Measurements from ENCODE around the gene TAC4. TPM values are rescaled to one million over a fixed set of nuclear protein-coding genes. Genes with fewer than 3 reads are reported as not detected.

Gene TAC4, protein sequence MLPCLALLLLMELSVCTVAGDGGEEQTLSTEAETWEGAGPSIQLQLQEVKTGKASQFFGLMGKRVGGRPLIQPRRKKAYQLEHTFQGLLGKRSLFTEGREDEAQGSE
- total RNA-seq (2022; extraction: Qiagen RNA extraction), result not detected in 5 replicates

DNA sequence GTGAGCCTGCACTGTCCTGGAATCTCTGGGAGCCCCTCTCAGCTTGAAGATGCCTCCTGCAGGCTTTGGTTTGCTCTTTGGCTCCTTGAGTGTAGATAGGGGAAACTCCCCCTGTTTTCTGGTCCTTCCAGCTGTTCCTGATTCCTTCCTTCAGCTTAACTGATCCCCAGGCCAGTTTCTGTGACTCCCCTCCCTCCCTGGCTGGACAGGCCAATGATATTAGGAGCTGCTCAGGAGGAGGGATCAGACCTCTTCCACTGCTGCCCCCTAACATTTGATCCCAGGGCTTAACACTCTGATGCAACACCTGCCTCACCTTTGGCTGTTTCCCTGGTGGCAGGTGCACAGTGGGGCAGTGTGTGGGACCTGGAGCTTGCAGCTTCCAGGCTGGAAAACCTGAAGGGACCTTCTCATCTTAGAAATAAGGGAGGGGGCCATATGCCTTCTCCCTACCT, at the start of gene TAC4:
TSS of gene TAC4 (minus strand) at position 51 of the 455 bp plus-strand sequence. CDS start 52 bp downstream, outside the sequence.

DNA sequence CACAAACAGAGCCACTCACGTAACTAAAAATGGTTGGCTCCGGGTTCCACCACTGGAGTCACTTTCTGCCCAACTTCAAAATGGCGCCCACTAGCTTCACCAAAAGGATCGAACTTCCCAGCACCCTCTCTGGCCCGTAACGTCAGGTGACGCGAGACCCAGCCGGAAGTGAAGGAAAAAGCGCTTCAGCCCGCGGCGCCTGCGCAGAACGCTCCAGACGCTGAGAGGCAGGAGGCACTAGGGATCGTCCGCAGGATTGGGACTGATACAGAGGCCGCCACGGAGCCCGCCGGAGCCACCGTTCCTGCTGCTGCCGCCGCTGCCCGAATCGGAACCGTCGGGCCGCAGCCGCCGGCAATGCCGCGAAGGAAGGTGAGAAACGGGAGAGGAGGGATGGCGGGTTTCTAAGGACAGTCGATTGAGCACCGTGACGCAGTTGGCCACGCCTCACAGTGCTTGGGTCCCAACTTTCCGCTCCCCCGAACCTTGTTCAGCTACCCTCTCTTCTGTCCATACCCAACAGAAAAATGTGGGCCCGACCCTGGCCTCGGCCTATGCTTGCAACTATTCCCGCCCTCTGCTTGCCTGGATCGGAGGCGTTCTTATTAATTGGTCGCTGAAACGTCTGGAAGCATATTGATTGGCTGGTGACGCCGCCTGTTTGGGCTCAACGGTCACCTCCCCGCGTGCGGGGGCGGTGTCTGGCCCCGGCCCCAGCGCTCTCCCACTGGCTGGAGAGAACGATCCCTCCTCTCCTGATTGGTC, 59.2 kb downstream of the TAC4 start, which contains the start of gene KAT7:
TSS of gene KAT7 (plus strand) at position 204 of the 765 bp plus-strand sequence. CDS start at position 358, 154 bp downstream.

Other genes starting within 250 kb of the TAC4 start
- gene SPOP, start 170.0 kb downstream of the TAC4 start, total RNA-seq (2022; extraction: Qiagen RNA extraction), result 36.4 to 41.0 TPM (median 38.9 TPM) in 5 replicates
- 84.9 to 102 TPM (median 89.2 TPM) in 5 replicates for gene SLC35B1, start 140.1 kb downstream of the TAC4 start, total RNA-seq (2022; extraction: Qiagen RNA extraction)
- gene FAM117A, start 83.9 kb downstream of the TAC4 start, total RNA-seq (2022; extraction: Qiagen RNA extraction), result 0.80 to 1.3 TPM (median 1.2 TPM) in 5 replicates
- gene KAT7, start 59.4 kb downstream of the TAC4 start, total RNA-seq (2022; extraction: Qiagen RNA extraction), result 25.9 to 30.2 TPM (median 28.0 TPM) in 5 replicates
- gene DLX4, start 121.1 kb upstream of the TAC4 start, total RNA-seq (2022; extraction: Qiagen RNA extraction), result 1.7 to 4.3 TPM (median 3.6 TPM) in 5 replicates
- 0.11 to 0.22 TPM (median 0.15 TPM) in 5 replicates for gene DLX3, start 147.2 kb upstream of the TAC4 start, total RNA-seq (2022; extraction: Qiagen RNA extraction)
- gene ITGA3, start 208.0 kb upstream of the TAC4 start, total RNA-seq (2022; extraction: Qiagen RNA extraction), result 368 to 497 TPM (median 466 TPM) in 5 replicates
- gene PDK2, start 247.3 kb upstream of the TAC4 start, total RNA-seq (2022; extraction: Qiagen RNA extraction), result 12.3 to 20.7 TPM (median 19.5 TPM) in 5 replicates